ENCODE data around the gene SP110. TPM values are rescaled to one million over a fixed set of nuclear protein-coding genes. Genes with fewer than 3 reads are reported as not detected.

SP110 gene
- total RNA-seq, 1 donor from 2014 or later, result 1.3 TPM

- Mint-ChIP-seq H3K4me1 (ENCODE audit: low read depth, unreplicated experiment) (no peaks in the 10 kb centered on the region), H3K9me3 (ENCODE audit: unreplicated experiment) (peaks cover 1% of the 10 kb centered on the region), H3K36me3 (ENCODE audit: unreplicated experiment) (peaks cover 9% of the 10 kb centered on the region), H3K27ac (ENCODE audit: unreplicated experiment) (no peak overlapping the region), H3K4me3 (ENCODE audit: unreplicated experiment) (no peak overlapping the region), H3K27me3 (ENCODE audit: unreplicated experiment) (no peaks in the 10 kb centered on the region)
- TF ChIP-seq CTCF (IDR thresholded peaks at IDR 0.05; ENCODE audit: partially characterized antibody, unreplicated experiment), result no peak
- no peak for DNase-seq
Observed at GRCh38 chr2:230205034-230205433, 14.8 kb downstream of the SP110 start.

GRCh38 chr2:230203110-230203676 lies 16.6 kb downstream of the SP110 start:
- Mint-ChIP-seq H3K4me1 (ENCODE audit: low read depth, unreplicated experiment) (no peaks in the 10 kb centered on the region), H3K4me3 (ENCODE audit: unreplicated experiment) (no peak overlapping the region), H3K36me3 (ENCODE audit: unreplicated experiment) (peaks cover 9% of the 10 kb centered on the region), H3K9me3 (ENCODE audit: unreplicated experiment) (peaks cover 1% of the 10 kb centered on the region), H3K27ac (ENCODE audit: unreplicated experiment) (no peak overlapping the region), H3K27me3 (ENCODE audit: unreplicated experiment) (no peaks in the 10 kb centered on the region)
- TF ChIP-seq CTCF (IDR thresholded peaks at IDR 0.05; ENCODE audit: partially characterized antibody, unreplicated experiment), result no peak
- DNase-seq, result no peak

- DNase-seq, result no peak
- H3K4me1 Mint-ChIP-seq (ENCODE audit: low read depth, unreplicated experiment), result no peaks in the 10 kb centered on the region
- no peak overlapping the region for H3K4me3 Mint-ChIP-seq (ENCODE audit: unreplicated experiment)
- peaks cover 1% of the 10 kb centered on the region for H3K9me3 Mint-ChIP-seq (ENCODE audit: unreplicated experiment)
- H3K36me3 Mint-ChIP-seq (ENCODE audit: unreplicated experiment), result peaks cover 9% of the 10 kb centered on the region
- no peak for TF ChIP-seq CTCF (IDR thresholded peaks at IDR 0.05; ENCODE audit: partially characterized antibody, unreplicated experiment)
- no peaks in the 10 kb centered on the region for H3K27me3 Mint-ChIP-seq (ENCODE audit: unreplicated experiment)
- H3K27ac Mint-ChIP-seq (ENCODE audit: unreplicated experiment), result no peak overlapping the region
Observed at GRCh38 chr2:230202430-230203109, 17.2 kb downstream of the SP110 start.

GRCh38 chr2:230184727-230185578 lies 34.8 kb downstream of the SP110 start:
- Mint-ChIP-seq H3K27ac (ENCODE audit: unreplicated experiment) (no peak overlapping the region), H3K36me3 (ENCODE audit: unreplicated experiment) (no peaks in the 10 kb centered on the region), H3K4me1 (ENCODE audit: low read depth, unreplicated experiment) (no peaks in the 10 kb centered on the region), H3K9me3 (ENCODE audit: unreplicated experiment) (no peaks in the 10 kb centered on the region), H3K27me3 (ENCODE audit: unreplicated experiment) (no peaks in the 10 kb centered on the region), H3K4me3 (ENCODE audit: unreplicated experiment) (no peak overlapping the region)
- TF ChIP-seq CTCF (IDR thresholded peaks at IDR 0.05; ENCODE audit: partially characterized antibody, unreplicated experiment), result no peak
- no peak for DNase-seq
